ENCODE results near the gene BUB1.
"Not testable (repeated sequence)": the region's sequence is repeated elsewhere in the genome, so short reads cannot be mapped to it uniquely, and the experiment has no call there.

GRCh38 chr2:110687775-110688484, 10.1 kb upstream of the BUB1 start:
- not testable (repeated sequence) for TF ChIP-seq CTCF (conservative IDR thresholded peaks at IDR 0.05 in 1 of 2, IDR thresholded peaks at IDR 0.05 in 1 of 2; ENCODE audit: extremely low read depth in 1 of 2, insufficient read depth in 1 of 2, low read depth in 1 of 2, low read length in 2 of 2); EZH2 (IDR thresholded peaks at IDR 0.05; ENCODE audit: borderline replicate concordance, low read length)

All from mammary epithelial cell (primary cell).